ENCODE results near the gene BABAM1.

BABAM1 gene

DNA sequence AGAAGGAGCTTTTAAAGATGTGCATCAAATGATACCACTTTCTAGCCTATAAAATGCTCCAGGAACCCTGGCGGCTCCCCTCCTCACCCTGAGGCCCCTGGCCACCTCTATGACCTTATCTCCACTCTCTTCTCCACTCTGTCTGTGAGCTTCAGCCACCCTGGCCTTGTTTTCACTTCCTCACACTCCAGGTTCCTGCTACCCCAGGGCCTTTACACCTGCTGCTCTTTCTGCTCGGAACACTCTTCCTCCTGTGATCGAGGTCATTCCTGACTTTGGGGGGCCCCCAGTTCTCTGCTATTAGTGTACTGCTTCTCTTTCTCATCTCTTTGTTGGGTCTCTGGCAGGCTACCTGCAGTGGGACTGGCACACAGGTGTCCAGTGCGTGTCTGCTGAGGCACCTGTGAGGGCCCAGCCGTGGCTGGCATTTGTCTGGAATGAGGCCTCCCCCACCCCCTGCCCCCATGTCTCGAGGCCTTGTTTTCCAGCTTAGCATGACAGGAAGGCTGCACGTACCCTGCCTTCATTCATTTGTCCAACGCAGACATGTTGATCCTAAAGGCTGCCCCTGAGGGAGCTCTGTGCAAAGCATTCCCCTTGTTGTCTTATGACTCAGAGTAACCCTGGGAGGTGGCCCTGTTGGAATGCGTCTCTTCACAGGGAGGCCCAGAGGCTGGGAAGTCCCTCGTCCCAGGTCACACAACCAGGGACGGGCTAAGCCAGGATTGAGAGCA, 44.4 kb downstream of the BABAM1 start:
- Mint-ChIP-seq H3K27me3 (no peaks in the 10 kb centered on the region), H3K27ac (peak overlapping the region; percentile 72), H3K4me3 (peak overlapping the region; percentile 57), H3K9me3 (no peaks in the 10 kb centered on the region), H3K36me3 (ENCODE audit: low read depth) (peaks cover 60% of the 10 kb centered on the region), H3K4me1 (ENCODE audit: low read depth) (peaks cover 37% of the 10 kb centered on the region)
- no peak for DNase-seq

DNA sequence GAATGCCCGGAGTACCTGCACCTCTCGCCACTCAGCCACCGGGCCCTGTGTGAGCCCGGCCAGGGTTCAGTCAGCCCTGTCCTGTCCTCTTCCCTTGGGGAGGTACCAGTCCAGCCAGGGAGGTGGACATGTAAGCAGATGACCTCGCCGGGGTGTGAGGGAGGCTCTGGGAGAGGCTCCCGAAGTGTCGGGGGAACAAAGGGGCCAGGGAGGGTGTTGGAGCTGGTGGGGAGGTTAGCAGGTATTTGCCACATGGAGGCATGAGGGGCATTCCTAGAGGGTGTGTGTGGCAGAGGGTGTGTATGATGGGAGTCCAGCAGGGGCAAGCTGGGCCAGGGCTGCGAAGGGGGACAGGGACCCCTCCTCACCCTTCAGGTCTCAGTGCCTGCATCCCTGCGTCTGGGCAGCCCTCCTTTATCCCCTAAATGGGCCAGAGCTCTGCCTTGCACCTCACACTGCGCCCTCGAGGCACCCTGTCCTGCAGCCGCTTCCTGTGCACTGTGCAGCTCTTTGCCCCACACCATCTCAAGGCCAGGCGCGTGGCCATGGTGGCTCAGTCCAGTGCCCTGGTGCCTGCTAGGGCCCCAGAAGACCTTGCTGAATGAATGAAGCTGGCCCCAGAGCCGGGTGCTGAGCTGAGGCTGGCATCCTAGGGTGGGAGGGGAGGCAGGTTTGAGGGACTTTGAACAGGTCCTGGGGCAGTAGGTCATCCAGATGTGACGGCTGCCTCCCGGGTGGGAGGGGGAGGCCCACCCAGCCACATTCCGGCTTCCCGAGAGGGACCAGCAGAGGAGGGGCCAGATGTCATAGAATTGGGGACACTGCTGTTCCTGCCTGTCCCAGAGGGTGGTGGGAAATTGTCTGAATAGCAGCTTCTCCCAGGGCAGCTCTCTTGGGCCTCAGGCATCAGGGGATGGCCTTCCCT, 45.2 kb downstream of the BABAM1 start:
- H3K4me1 Mint-ChIP-seq (ENCODE audit: low read depth): peaks cover 33% of the 10 kb centered on the region
- H3K4me3 Mint-ChIP-seq: no peak overlapping the region
- H3K27me3 Mint-ChIP-seq: no peaks in the 10 kb centered on the region
- peaks cover 66% of the 10 kb centered on the region for H3K36me3 Mint-ChIP-seq (ENCODE audit: low read depth)
- no peak for DNase-seq
- H3K27ac Mint-ChIP-seq: no peak overlapping the region
- H3K9me3 Mint-ChIP-seq: no peaks in the 10 kb centered on the region

DNA sequence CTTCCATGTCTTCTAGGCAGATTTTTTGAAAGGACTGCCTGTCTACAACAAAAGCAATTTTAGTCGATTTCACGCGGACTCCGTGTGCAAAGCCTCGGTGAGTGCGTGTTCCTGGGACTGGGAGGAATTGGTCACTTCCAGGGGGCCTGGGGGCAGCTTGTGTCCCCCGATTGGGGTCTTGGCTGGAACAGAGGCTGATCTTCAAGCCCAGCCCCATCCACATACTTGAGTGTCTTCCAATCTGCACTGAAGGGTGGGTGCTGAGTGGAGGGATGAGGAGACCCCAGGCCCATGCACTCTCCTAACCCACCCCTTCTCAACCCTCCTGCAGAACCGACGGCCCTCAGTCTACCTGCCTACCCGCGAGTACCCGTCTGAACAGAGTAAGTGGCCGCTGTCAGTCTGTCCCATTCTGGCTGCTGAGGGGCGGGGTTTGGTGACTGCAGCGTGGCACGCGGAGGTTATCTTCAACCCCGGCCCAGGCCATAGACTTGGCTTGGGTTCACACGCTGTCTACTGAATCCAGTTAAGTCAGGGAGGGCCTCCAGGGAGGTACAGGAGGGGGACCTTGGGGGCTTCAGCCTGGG, 46.9 kb downstream of the BABAM1 start:
- no peaks in the 10 kb centered on the region for H3K27me3 Mint-ChIP-seq
- H3K27ac Mint-ChIP-seq: no peak overlapping the region
- no peak overlapping the region for H3K4me3 Mint-ChIP-seq
- H3K9me3 Mint-ChIP-seq: no peaks in the 10 kb centered on the region
- no peak for DNase-seq
- H3K4me1 Mint-ChIP-seq (ENCODE audit: low read depth): peaks cover 25% of the 10 kb centered on the region
- H3K36me3 Mint-ChIP-seq (ENCODE audit: low read depth): peaks cover 72% of the 10 kb centered on the region

DNA sequence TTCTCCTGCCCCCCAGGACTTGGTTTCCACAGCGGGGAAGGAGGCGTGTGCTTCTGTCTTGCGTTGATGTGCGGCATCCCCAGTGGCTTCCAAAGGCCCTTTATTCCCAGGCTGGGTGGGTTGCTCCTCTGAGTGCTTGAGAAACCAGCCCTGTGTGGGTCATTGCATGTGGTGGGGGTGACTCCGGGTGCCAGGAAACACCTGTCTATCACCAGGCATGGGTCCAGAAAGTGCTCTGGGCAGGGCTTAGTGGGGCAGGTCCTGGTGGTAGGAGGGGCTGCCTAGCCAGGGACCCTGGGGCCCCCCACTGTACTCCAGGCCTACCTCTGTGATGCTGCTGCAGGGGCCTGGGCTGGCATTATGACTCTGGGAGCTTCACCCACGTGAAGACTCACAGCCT, 51.7 kb downstream of the BABAM1 start:
- DNase-seq: no peak
- no peaks in the 10 kb centered on the region for H3K27me3 Mint-ChIP-seq
- H3K27ac Mint-ChIP-seq: no peak overlapping the region
- H3K9me3 Mint-ChIP-seq: no peaks in the 10 kb centered on the region
- peaks cover 71% of the 10 kb centered on the region for H3K36me3 Mint-ChIP-seq (ENCODE audit: low read depth)
- H3K4me1 Mint-ChIP-seq (ENCODE audit: low read depth): peaks cover 6% of the 10 kb centered on the region
- H3K4me3 Mint-ChIP-seq: no peak overlapping the region

DNA sequence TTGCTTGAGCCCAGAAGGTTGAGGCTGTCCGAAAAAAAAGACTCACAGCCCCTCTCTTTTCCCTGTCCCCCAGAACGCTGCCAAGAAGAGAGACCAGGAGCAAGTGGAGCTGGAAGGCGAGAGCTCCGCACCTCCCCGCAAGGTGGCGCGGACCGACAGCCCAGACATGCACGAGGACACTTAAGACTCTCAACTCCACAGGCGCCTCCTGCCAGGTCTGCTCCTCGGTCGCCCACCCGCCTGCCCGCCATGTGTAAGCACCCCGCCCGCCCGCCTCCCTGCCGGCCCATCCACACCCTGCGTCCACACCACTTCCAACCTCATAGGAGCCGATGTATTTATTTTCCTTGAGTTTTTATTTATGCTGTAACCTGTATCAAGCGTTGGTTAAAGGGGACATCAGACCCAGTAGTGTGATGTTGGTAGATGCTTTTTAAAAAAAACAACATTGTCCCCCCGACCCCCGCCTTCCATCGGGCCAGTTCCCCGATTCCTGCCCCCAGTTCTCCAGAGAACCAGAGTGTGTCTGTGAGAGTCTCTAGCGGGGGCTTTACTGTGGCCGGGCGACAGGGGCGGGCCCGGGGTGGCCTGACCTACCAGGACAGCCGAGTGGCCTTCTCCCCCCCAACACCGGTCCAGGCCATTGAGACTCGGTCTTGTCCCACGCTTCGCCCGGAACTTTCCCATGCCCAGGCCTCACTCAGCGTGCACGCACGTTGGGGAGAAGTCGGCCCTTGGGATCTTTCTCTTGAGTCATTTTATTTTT, 52.4 kb downstream of the BABAM1 start:
- Mint-ChIP-seq H3K4me3 (no peak overlapping the region), H3K27ac (no peak overlapping the region), H3K4me1 (ENCODE audit: low read depth) (peaks cover 6% of the 10 kb centered on the region), H3K36me3 (ENCODE audit: low read depth) (peaks cover 64% of the 10 kb centered on the region), H3K9me3 (no peaks in the 10 kb centered on the region), H3K27me3 (no peaks in the 10 kb centered on the region)
- no peak for DNase-seq

DNA sequence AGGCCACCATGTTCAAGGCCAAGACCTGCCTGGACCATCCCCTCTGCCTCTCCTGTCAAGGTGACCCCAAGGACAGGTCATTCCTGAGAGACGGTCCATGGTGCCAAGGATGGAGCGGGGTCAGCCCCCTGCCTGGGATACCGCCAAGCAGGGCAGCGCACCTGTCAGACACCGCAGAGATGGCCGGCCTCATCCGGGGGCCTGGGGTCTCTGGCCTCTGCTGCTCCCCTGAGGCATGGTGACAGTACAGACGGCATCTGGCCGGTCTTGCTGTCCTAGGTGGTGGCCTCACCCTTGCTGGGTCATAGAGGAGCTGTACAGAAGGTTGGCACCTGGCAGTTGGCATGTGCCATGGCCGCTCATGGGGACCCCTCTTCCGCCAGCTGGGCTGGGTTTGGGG, 53.2 kb downstream of the BABAM1 start:
- Mint-ChIP-seq H3K4me1 (ENCODE audit: low read depth) (peaks cover 6% of the 10 kb centered on the region), H3K27me3 (no peaks in the 10 kb centered on the region), H3K4me3 (no peak overlapping the region), H3K27ac (no peak overlapping the region), H3K36me3 (ENCODE audit: low read depth) (peaks cover 60% of the 10 kb centered on the region), H3K9me3 (no peaks in the 10 kb centered on the region)
- no peak for DNase-seq

DNA sequence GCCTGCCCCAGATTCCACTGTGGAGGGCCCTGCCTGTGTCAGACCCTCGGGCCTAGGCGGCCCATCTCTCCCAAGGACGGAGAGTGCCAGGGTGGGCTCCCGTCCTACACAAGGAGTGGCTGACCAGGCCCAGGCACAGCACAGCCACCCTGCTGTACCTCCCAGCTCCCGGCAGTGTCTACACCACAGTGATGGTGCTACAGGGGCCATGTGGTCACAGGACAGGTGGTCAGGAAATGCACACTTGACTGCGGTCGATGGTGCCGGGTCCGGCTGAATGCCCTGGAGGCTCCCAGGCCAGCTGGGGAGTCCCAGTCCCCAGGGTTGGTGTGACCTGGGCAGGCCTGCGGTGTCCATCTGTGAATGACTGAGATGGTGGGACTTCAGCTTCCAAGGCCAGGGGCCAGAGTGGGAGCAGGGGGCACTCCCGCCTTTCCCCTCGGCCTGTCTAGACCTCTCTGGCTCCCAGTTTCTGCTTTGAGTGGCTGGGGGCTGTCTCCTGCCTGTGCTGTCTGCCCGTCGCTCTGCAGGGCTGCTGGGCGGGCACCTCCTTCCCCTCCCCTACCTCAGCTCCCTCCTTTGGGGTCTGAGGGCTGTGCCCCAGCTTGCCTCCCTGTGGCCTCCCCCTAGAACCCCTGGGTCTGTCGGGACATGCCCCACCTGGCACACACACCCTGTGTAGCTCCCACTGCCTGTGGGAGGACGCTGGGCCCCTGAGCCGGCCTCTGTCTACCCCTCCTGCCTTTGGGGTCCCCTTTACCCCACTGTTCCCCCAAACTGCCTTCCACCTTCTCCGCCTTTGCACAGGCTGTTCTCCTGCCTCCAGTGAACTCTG, 54.6 kb downstream of the BABAM1 start:
- no peaks in the 10 kb centered on the region for H3K9me3 Mint-ChIP-seq
- no peaks in the 10 kb centered on the region for H3K27me3 Mint-ChIP-seq
- peaks cover 47% of the 10 kb centered on the region for H3K36me3 Mint-ChIP-seq (ENCODE audit: low read depth)
- H3K4me3 Mint-ChIP-seq: no peak overlapping the region
- DNase-seq: no peak
- H3K4me1 Mint-ChIP-seq (ENCODE audit: low read depth): peaks cover 2% of the 10 kb centered on the region
- H3K27ac Mint-ChIP-seq: peak overlapping the region; percentile 71

DNA sequence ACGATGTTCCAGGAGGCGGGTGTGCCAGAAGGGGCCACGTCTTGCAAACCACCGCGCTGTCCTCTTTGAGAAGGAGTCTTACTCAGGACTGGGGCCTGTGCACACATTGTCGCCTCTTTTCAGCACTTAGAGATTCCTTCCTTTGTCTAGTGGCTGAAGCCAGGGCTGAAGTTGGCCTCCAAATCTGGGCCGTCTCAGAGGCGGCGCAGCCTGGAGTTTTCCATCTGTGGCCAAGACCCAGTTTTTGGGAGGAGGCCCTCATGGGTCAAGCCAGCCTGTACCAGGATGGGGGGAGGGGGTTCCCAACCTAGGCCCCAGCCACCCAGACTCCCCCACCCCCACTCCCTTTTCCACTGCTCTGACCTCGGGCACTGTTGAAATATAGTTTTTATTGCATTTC, 55.6 kb downstream of the BABAM1 start:
- Mint-ChIP-seq H3K36me3 (ENCODE audit: low read depth) (peaks cover 37% of the 10 kb centered on the region), H3K4me3 (no peak overlapping the region), H3K4me1 (ENCODE audit: low read depth) (peaks cover 3% of the 10 kb centered on the region), H3K27ac (peak overlapping the region; percentile 71), H3K9me3 (no peaks in the 10 kb centered on the region), H3K27me3 (no peaks in the 10 kb centered on the region)
- DNase-seq: no peak

DNA sequence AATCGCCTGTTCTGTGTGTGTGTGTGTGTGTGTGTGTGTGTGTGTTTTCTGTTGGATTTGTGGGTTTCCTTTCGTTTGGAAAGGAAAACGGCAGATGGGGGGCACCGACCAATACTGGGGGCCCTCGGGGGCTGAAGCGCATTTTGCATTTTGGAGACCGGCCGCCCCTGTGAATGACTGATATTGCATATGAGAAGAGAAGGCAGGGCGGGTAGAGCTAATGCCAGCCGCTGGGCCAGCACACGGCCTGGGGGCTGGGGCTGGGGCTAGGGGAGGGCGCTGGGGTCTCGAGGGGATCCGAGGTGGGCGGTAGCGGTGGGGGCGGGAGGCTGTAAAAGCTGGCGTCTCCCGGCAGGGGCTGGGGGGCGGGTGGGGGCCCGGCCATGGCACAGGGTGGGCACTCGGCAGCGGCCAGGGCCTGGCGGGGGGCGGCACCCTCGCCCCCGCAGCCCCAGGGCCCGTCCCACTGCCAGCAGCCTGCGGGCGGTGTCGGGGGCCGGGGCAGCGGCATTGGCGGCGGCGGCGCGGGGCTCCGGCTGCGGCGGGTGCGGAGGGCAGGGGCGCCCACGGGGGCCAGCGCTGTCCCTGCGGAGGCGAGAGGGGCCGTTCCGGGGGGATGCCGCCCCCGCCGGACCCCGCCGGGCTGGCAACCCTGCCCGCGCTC, 56.2 kb downstream of the BABAM1 start:
- Mint-ChIP-seq H3K9me3 (no peaks in the 10 kb centered on the region), H3K27ac (no peak overlapping the region), H3K4me1 (ENCODE audit: low read depth) (peaks cover 5% of the 10 kb centered on the region), H3K36me3 (ENCODE audit: low read depth) (peaks cover 36% of the 10 kb centered on the region), H3K27me3 (no peaks in the 10 kb centered on the region), H3K4me3 (no peak overlapping the region)
- no peak for DNase-seq

DNA sequence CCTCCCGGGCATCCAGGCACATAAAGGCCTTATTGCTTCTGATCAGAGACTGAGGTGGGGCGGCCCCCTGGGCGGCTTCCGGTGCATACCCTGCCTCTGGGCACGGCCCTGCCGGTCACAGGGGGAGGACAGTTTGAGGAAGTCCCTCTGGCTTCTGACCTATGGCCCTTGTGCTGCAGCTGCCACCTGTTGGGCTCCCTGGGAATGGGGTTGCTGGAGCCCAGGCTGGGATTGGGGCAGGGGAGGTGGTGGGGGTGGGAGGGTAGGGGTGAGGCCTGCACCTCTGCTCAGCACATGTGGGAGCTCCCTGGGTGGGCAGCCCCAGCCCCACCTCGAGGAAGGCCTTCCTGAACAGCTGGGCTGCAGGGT, 56.7 kb downstream of the BABAM1 start:
- Mint-ChIP-seq H3K27me3 (no peaks in the 10 kb centered on the region), H3K4me3 (no peak overlapping the region), H3K9me3 (no peaks in the 10 kb centered on the region), H3K36me3 (ENCODE audit: low read depth) (peaks cover 34% of the 10 kb centered on the region), H3K4me1 (ENCODE audit: low read depth) (peaks cover 6% of the 10 kb centered on the region), H3K27ac (no peak overlapping the region)
- DNase-seq: no peak

DNA sequence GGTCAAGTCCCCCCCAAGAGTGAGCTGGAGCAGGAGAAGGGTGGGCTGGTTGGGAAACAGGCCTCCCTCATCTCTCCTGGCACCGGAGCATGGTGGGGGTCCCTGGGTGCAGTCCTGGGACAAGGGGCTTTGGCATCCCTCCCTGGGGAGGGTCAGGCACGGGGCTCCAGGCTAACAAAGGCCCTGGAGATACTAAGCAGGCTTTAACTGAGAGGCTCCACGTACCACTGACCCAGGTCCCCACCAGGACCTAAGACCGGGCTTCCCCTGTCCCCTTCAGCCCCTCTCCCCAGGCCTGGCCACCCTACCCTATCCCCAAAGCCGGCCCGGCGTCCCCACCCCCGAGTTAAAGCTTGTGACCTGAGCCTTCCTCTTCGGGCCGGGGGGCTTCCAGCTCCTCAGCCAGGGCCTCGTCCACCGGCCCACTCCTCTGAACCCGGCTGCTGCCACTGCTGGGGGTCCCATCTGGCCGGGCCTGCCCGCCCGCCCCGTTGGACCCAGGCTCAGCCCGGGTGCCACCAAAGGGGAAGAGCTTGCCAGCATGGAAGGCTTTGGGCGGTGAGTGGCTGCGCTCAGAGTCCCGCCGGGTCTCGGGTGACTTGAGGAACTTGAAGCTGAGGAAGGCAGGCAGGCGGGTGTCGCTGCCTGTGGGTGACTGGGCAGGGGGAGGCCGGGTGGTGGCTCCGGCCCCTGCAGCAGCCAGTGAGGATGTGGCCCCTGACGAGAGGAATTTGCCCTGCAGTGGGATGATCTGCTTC, 57.3 kb downstream of the BABAM1 start:
- Mint-ChIP-seq H3K4me3 (no peak overlapping the region), H3K27ac (no peak overlapping the region), H3K36me3 (ENCODE audit: low read depth) (peaks cover 28% of the 10 kb centered on the region), H3K27me3 (no peaks in the 10 kb centered on the region), H3K9me3 (no peaks in the 10 kb centered on the region), H3K4me1 (ENCODE audit: low read depth) (peaks cover 7% of the 10 kb centered on the region)
- no peak for DNase-seq

DNA sequence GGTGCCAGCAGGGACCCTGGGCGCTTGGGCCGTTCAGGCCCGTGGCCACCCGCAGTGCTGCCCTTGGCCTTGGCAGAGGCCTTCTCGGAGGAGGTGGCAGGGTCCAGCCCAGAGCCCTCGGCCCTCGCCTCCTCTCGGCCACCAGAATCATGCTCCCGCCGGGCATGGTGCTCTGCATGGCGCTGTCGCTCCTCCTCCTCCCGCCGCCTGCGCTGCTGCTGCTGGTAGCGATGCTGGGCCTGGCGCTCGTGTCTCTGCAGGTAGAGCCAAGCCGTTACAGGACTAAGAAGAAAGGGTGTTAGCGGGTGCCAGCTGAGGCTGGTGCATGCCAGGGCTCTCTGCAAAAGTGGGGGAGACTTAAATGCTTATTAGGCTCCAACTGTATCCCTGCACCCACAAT, 57.9 kb downstream of the BABAM1 start:
- no peak overlapping the region for H3K4me3 Mint-ChIP-seq
- H3K27ac Mint-ChIP-seq: no peak overlapping the region
- peaks cover 22% of the 10 kb centered on the region for H3K36me3 Mint-ChIP-seq (ENCODE audit: low read depth)
- H3K27me3 Mint-ChIP-seq: no peaks in the 10 kb centered on the region
- peaks cover 10% of the 10 kb centered on the region for H3K4me1 Mint-ChIP-seq (ENCODE audit: low read depth)
- no peak for DNase-seq
- no peaks in the 10 kb centered on the region for H3K9me3 Mint-ChIP-seq
